RWPE1 (cell line): ENCODE measurements around the gene FBXW9.
A peak's percentile ranks its signal among the peaks of the same experiment; 100 is the strongest.
"Not testable (repeated sequence)": the region's sequence is repeated elsewhere in the genome, so short reads cannot be mapped to it uniquely, and the experiment has no call there.

Experiments
- CTCF ChIA-PET: fragments of 350-600 bp; sonication (Branson Sonifier 250); formaldehyde crosslinking; extraction: SDS; loops from one replicate; lab custom pipeline; 2021; lab: Yijun Ruan, JAX
- POLR2A ChIA-PET: fragments of 400-600 bp; formaldehyde crosslinking; extraction: SDS; loops from one replicate; lab custom pipeline; 2020; ENCODE audit warnings: antibody characterized with exemption; ENCODE audit not compliant: low non-redundant PET; lab: Yijun Ruan, JAX
- DNase-seq: peaks from one replicate; pipeline ENCODE4 v3.0.0; 2012; ENCODE audit warnings: low spot score
- H3K27ac ChIP-seq: fragments of 450-650 bp; 2 replicates; pipeline ENCODE4 v1.5.1; 2017
- TF ChIP-seq, protein P1 (sequence below): fragments of 450-650 bp; conservative IDR thresholded peaks from 2 replicates; pipeline ENCODE4 v1.5.1; 2017; ENCODE audit warnings: low read depth, mild to moderate bottlenecking

The FBXW9 gene

DNA sequence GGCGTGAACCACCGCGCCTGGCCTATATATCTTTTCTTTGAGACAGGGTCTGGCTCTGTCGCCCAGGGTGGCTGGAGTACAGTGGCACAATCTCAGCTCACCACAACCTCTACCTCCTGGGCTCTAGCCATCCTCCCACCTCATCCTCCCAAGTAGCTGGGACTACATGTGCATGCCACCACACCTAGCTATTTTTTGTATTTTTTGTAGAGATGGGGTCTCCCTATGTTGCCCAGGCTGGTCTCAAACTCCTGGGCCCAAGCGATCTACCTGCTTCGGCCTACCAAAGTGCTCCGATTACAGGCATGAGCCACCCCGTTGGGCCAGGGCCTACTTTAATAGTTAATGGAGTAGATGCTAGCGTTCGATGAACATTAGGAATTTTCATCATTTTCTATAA is 23.9 kb upstream of the FBXW9 start:
- peak overlapping the region; percentile 91 for H3K27ac ChIP-seq
- POLR2A ChIA-PET = no interaction called here

GRCh38 chr19:12715929-12716328 is 19.5 kb upstream of the FBXW9 start:
- TF ChIP-seq, protein P1, sequence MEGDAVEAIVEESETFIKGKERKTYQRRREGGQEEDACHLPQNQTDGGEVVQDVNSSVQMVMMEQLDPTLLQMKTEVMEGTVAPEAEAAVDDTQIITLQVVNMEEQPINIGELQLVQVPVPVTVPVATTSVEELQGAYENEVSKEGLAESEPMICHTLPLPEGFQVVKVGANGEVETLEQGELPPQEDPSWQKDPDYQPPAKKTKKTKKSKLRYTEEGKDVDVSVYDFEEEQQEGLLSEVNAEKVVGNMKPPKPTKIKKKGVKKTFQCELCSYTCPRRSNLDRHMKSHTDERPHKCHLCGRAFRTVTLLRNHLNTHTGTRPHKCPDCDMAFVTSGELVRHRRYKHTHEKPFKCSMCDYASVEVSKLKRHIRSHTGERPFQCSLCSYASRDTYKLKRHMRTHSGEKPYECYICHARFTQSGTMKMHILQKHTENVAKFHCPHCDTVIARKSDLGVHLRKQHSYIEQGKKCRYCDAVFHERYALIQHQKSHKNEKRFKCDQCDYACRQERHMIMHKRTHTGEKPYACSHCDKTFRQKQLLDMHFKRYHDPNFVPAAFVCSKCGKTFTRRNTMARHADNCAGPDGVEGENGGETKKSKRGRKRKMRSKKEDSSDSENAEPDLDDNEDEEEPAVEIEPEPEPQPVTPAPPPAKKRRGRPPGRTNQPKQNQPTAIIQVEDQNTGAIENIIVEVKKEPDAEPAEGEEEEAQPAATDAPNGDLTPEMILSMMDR = no peak
- no peak for DNase-seq
- ChIA-PET CTCF (interaction anchor here (1.7 kb wide), 1 partner anchor 131 kb away, joined by 9 read pairs; no protein-coding TSS in a partner anchor), POLR2A (interaction anchor here (0.6 kb wide), 1 partner anchor 57 kb away, joined by 8 read pairs; no protein-coding TSS in a partner anchor)
- H3K27ac ChIP-seq = peak overlapping the region; percentile 91

More for the DNA sequence above, 23.9 kb upstream of the FBXW9 start:
- DNase-seq = no peak
- CTCF ChIA-PET = interaction anchor here (0.6 to 0.8 kb wide), 2 partner anchors 13 to 38 kb away, joined by 3 to 4 read pairs; no protein-coding TSS in a partner anchor
- TF ChIP-seq, protein P1 = no peak

GRCh38 chr19:12715102-12715501 is 18.7 kb upstream of the FBXW9 start:
- peak overlapping the region; percentile 91; the same call in 1 of the 2 replicates for H3K27ac ChIP-seq
- ChIA-PET CTCF (interaction anchor here (0.6 kb wide), 1 partner anchor 42 kb away, joined by 4 read pairs; no protein-coding TSS in a partner anchor), POLR2A (no interaction called here)
- TF ChIP-seq, protein P1 = no peak
- no peak for DNase-seq

GRCh38 chr19:12713304-12713703 is 16.9 kb upstream of the FBXW9 start:
- POLR2A ChIA-PET = interaction anchor here (0.6 kb wide), 1 partner anchor 13 kb away, joined by 3 read pairs; no protein-coding TSS in a partner anchor
- CTCF ChIA-PET = interaction anchor here (0.7 kb wide), 1 partner anchor 601 kb away, joined by 7 read pairs; no protein-coding TSS in a partner anchor
- not testable (repeated sequence) for DNase-seq
- peak overlapping the region; percentile 39 for H3K27ac ChIP-seq

DNA sequence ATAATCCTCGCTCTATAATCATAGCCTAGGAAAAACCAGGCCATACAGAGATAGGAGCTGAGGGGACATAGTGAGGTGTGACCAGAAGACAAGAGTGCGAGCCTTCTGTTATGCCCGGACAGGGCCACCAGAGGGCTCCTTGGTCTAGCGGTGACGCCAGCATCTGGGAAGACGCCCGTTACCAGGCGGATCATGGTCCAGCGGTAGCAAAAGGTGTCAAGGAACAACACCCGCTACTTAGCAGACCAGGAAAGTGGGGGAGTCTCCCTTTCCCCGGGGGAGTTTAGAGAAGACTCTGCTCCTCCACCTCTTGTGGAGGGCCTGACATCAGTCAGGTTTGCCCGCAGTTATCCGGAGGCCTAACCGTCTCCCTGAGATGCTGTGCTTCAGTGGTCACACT is 15.6 kb upstream of the FBXW9 start:
- TF ChIP-seq, protein P1 = peak; percentile 66
- CTCF ChIA-PET, POLR2A ChIA-PET, DNase-seq: not testable (repeated sequence)
- peak overlapping the region; percentile 39 for H3K27ac ChIP-seq

DNA sequence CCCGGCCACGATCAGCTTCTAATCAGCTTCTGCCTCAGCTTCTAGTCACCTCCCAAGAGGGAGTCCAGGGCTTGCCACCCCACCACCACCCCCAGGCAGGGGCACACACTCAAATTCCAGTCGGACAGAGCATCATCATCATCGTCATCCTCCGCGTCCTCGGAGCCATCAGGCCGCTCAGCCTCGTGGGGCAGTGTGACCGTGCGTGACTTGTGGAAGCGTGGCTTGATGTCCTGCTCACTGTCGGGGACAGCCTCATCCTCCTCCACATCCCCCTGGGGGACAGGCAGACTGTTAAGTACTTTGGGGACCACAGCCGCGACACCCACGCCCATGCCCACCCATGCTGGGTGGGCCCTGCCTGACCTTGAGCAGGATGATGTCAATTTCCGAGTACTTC is 14.8 kb upstream of the FBXW9 start:
- DNase-seq = no peak
- TF ChIP-seq, protein P1 = no peak
- peak overlapping the region; percentile 7; the same call in 1 of the 2 replicates for H3K27ac ChIP-seq
- POLR2A ChIA-PET = no interaction called here
- CTCF ChIA-PET = interaction anchor here (0.7 to 1.0 kb wide), 2 partner anchors 14 to 137 kb away, joined by 3 read pairs; no protein-coding TSS in a partner anchor

GRCh38 chr19:12708641-12709040 is 12.2 kb upstream of the FBXW9 start:
- POLR2A ChIA-PET = interaction anchor here (0.6 kb wide), 1 partner anchor 164 kb away, joined by 7 read pairs; no protein-coding TSS in a partner anchor
- H3K27ac ChIP-seq = no peak overlapping the region
- no peak for DNase-seq
- CTCF ChIA-PET = no interaction called here
- TF ChIP-seq, protein P1 = no peak
